BLaER1 treated with 17β-estradiol and CSF1 and Interleukin-3, amounts not matched to agents 10 nM and 100 nM (cell line): ENCODE measurements around the gene AGTRAP.
A peak's percentile ranks its signal among the peaks of the same experiment; 100 is the strongest.

Experiments
- H3K27ac ChIP-seq, 11 experiments: shearing (Covaris generic); formaldehyde crosslinking; 2 replicates each; pipeline ENCODE4 v1.8.1; 2022
- H3K27me3 ChIP-seq, 11 experiments: shearing (Covaris generic); formaldehyde crosslinking; 2 replicates each; pipeline ENCODE4 v1.8.1; 2022
- H3K36me3 ChIP-seq, 11 experiments: shearing (Covaris generic); formaldehyde crosslinking; 2 replicates each; pipeline ENCODE4 v1.8.1; 2022
- H3K4me1 ChIP-seq, 10 experiments: shearing (Covaris generic); formaldehyde crosslinking; 2 replicates each; pipeline ENCODE4 v1.8.1; 2022
- H3K4me2 ChIP-seq, 11 experiments: shearing (Covaris generic); formaldehyde crosslinking; 2 replicates each; pipeline ENCODE4 v1.8.1; 2022
- H3K4me3 ChIP-seq, 10 experiments: shearing (Covaris generic); formaldehyde crosslinking; 2 replicates each; pipeline ENCODE4 v1.8.1; 2022
- H3K9ac ChIP-seq, 11 experiments: shearing (Covaris generic); formaldehyde crosslinking; 2 replicates each; pipeline ENCODE4 v1.8.1; 2022
- H3K9me3 ChIP-seq, 11 experiments: shearing (Covaris generic); formaldehyde crosslinking; replicated peaks in 1 of 11; 2 replicates each; pipeline ENCODE4 v1.8.1; 2022
- H4K20me1 ChIP-seq, 11 experiments: shearing (Covaris generic); formaldehyde crosslinking; 2 replicates each; pipeline ENCODE4 v1.8.1; 2022
- Cebpa-rat ChIP-seq, 11 experiments: shearing (Covaris generic); IDR thresholded peaks; 2 replicates each; pipeline ENCODE4 v1.8.1; 2022

AGTRAP gene

DNA sequence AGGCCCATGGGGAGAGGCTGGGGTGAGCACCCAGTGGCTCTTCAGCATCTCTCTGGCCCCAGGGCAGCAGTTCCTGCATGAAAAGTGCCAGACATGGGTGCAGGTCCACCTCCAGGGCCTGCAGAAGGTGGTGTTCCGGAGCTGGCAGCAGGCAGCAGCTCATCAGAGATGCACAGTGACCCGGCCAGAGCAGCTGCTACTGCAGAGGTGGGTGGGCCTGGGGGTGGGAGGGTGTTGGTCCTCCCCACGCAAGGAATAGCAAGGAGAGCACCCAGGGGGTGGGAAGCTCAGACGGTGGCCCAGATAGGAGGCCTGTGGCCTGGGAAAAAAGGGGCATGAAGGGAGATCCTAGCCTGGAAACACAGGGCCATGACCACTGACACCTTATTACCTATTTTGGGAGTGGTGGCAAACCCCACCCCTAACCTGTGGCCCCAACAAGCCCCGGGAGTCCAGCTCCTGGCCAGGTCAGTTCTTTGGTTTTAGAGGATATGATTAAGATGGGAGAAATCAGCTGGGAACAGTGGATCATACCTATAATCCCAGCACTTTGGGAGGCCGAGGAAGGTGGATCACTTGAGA lies 46.3 kb downstream of the AGTRAP start:
- H3K9ac ChIP-seq: no peak overlapping the region
- H3K9me3 ChIP-seq: no peaks in the 10 kb centered on the region
- H3K36me3 ChIP-seq: no peaks in the 10 kb centered on the region
- H3K4me1 ChIP-seq: peaks cover 29 to 40% (median 34%) of the 10 kb centered on the region in 10 experiments
- H3K4me3 ChIP-seq: no peak overlapping the region
- H3K27me3 ChIP-seq: no peaks in the 10 kb centered on the region
- no peak for TF ChIP-seq Cebpa-rat (IDR thresholded peaks at IDR 0.05)
- no peak overlapping the region for H3K4me2 ChIP-seq
- no peak overlapping the region for H3K27ac ChIP-seq
- no peaks in the 10 kb centered on the region for H4K20me1 ChIP-seq

DNA sequence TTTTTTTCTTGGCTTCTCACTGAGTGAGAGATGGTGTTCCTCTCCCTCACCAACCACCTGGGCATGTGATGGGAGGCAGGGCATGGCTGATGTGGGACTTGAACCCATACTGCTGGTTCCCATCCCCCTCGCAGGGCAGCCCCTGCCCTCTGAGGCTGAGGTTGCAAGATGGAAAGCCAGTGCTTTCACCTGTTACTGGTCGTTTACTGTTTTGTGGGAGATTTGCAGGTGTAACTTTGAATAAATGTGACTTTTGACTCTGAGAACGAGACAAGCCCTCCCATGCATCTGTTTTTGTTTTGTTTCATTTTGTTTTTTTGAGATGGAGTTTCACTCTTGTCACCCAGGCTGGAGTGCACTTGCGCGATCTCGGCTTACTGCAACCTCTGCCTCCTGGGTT lies 47.6 kb downstream of the AGTRAP start:
- peaks cover 0 to 6% (median 0%) of the 10 kb centered on the region in 11 experiments; a peak in 2 of 22 replicates for H3K36me3 ChIP-seq
- peak overlapping the region in 1 of 11 experiments; percentile 83; a peak in 2 of 22 replicates for H3K4me2 ChIP-seq
- TF ChIP-seq Cebpa-rat (IDR thresholded peaks at IDR 0.05): no peak
- H3K4me1 ChIP-seq: peaks cover 30 to 53% (median 45%) of the 10 kb centered on the region in 10 experiments
- H3K9me3 ChIP-seq: no peaks in the 10 kb centered on the region
- no peak overlapping the region for H3K4me3 ChIP-seq
- H3K27ac ChIP-seq: 0 out of 22 replicates have a peak overlapping the region, but pooled peaks of 1 of the 11 experiments have one; percentile 38
- H3K9ac ChIP-seq: no peak overlapping the region
- H3K27me3 ChIP-seq: no peaks in the 10 kb centered on the region
- no peaks in the 10 kb centered on the region for H4K20me1 ChIP-seq

DNA sequence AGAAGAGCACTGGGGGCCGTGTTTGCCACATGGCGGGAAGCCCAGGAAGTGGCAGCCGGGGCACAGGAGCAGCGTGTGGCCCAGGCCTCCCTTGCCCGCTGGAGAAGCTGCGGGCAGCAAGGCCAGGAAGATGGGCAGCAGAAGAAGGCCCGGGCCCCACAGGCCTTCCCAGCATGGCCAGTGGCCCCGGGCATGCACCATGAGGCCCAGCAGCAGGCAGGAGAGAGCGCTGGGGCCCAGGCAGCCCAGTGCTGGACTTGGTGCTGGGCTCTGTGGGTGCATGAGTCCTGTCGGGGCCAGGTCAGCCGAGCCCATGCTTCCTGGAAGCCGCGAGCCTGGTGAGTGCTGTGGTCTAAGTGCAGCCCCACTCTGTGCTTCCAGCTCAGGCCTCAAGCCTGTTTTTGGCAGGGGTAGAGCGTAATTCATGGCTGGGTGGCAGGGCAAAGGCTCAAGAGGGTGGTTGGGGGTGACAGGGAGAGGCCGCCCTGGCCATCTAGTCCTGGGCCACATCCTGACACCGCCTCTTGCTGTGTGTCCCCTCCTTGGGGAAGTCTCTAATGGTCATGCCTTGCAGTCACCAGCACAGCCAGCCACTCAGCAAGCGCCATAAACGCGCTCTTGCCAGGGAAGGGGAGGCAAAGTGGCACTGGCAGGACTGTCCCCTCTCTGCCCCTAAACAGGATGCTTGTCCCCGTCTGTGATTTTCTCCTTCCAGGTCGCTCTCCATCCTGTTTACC lies 48.5 kb downstream of the AGTRAP start:
- peak overlapping the region in 10 of 11 experiments; percentile 19 to 59 (median 42); a peak in 17 of 22 replicates for H3K27ac ChIP-seq
- no peaks in the 10 kb centered on the region for H3K9me3 ChIP-seq
- peak overlapping the region in 9 of 11 experiments; percentile 1 to 44 (median 33); a peak in 9 of 22 replicates for H3K9ac ChIP-seq
- TF ChIP-seq Cebpa-rat (IDR thresholded peaks at IDR 0.05): no peak
- peaks cover 0 to 10% (median 0%) of the 10 kb centered on the region in 11 experiments; a peak in 2 of 22 replicates for H3K36me3 ChIP-seq
- peaks cover 38 to 62% (median 54%) of the 10 kb centered on the region in 10 experiments for H3K4me1 ChIP-seq
- no peak overlapping the region for H3K4me3 ChIP-seq
- H3K27me3 ChIP-seq: no peaks in the 10 kb centered on the region
- peak overlapping the region; percentile 53 to 96 (median 68) for H3K4me2 ChIP-seq
- no peaks in the 10 kb centered on the region for H4K20me1 ChIP-seq

DNA sequence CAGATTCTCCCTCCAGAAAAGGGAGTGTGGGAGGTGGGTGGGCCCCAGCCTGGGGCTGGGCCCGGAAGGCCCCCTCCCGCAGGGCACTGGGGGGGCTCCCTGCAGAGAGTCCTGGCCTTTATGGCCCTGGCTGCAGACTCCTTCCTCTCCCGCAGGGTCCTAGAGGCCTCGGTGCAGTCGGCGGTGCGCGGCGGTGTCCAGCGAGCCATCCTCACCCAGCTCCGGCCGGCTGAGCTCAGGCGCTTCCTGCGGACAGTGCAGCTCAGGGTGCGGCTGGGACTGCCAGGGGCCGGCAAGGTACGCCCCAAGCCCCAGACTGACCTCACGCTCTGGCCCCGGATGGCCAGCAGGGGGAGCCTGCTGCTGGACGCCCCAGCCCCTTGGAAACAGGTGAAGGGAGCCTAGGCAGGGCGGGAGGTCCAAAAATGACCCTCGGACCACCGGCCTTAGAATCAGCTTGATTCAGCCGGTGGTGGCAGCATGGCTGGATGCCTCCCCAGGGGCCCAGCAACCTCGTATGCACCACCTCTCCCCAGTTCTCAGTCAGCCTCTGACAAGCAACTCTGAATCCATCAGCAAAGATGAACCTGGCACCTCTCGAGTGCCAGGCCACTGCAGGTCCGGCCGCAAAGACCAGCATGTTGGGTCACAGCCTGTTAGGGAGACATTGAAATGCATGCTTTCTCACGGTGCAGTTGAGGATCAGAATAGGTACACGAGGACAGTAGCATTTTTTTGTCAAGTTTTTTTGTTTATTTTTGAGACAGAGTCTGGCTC lies 49.2 kb downstream of the AGTRAP start:
- no peaks in the 10 kb centered on the region for H3K9me3 ChIP-seq
- H3K4me3 ChIP-seq: no peak overlapping the region
- peak overlapping the region; percentile 53 to 96 (median 68) for H3K4me2 ChIP-seq
- peak overlapping the region in 9 of 11 experiments; percentile 1 to 44 (median 33); a peak in 9 of 22 replicates for H3K9ac ChIP-seq
- H3K27me3 ChIP-seq: no peaks in the 10 kb centered on the region
- peak overlapping the region in 10 of 11 experiments; percentile 19 to 59 (median 42); a peak in 17 of 22 replicates for H3K27ac ChIP-seq
- peaks cover 0 to 15% (median 4%) of the 10 kb centered on the region in 11 experiments; a peak in 10 of 22 replicates for H3K36me3 ChIP-seq
- H4K20me1 ChIP-seq: no peaks in the 10 kb centered on the region
- peaks cover 46 to 69% (median 62%) of the 10 kb centered on the region in 10 experiments for H3K4me1 ChIP-seq
- no peak for TF ChIP-seq Cebpa-rat (IDR thresholded peaks at IDR 0.05)

DNA sequence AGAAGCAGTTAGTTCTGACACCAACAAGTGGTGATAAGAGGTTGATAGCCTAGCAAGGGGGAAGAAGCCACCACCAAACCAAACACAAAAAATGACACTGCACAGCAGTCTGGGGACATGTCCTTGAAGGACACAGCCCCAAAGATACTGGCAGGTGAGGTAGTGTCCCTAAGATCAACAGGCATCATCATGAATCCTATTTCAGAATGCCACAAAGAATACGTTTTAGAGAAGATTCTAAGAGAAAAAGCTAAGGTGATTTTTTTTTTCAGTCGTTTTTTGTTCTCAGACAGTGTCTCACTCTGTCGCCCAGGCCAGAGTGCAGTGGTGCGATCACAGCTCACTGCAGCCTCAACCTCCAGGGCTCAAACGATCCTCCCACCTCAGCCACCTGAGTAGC lies 50.2 kb downstream of the AGTRAP start:
- Histone ChIP-seq H3K36me3 (peaks cover 0 to 19% (median 6%) of the 10 kb centered on the region in 11 experiments; a peak in 10 of 22 replicates), H3K4me2 (peak overlapping the region; percentile 53 to 96 (median 72); a peak in 20 of 22 replicates), H3K27ac (peak overlapping the region in 5 of 11 experiments; percentile 24 to 42 (median 28); a peak in 6 of 22 replicates), H3K27me3 (no peaks in the 10 kb centered on the region), H3K4me1 (peaks cover 56 to 78% (median 71%) of the 10 kb centered on the region in 10 experiments), H3K4me3 (no peak overlapping the region), H4K20me1 (no peaks in the 10 kb centered on the region), H3K9ac (peak overlapping the region in 2 of 11 experiments; percentile 5 to 17; a peak in 2 of 22 replicates), H3K9me3 (no peaks in the 10 kb centered on the region)
- TF ChIP-seq Cebpa-rat (IDR thresholded peaks at IDR 0.05): no peak

DNA sequence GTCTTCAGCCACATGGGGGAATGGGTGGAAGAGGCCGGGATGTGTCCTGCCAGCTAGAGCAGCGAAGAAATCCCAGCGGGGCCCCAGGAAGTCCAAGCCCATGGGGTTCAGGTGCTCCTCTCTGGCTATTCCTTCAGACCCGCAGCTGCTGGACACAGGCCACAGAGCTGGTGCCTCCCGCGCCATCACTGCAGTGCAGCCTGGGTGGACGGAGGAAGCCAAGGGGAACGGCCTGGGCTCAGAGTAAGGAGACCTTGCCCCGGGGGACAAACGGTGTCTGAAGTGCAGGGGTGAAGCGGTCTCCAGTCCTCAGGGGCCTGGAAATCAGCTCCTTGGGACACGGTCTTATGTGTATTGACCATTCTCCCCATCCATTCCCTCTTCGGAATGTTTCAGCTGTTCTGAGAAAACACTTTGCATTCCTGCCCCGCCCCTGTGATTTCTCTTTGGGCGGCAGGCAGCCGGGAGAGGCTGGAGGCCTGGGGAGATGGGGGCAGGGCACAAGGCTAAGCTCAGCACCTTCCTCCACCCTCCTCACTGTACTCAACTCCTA lies 51.4 kb downstream of the AGTRAP start:
- peaks cover 58 to 90% (median 80%) of the 10 kb centered on the region in 10 experiments for H3K4me1 ChIP-seq
- H3K9ac ChIP-seq: peak overlapping the region in 1 of 11 experiments; percentile 17; a peak in 2 of 22 replicates
- no peaks in the 10 kb centered on the region for H3K9me3 ChIP-seq
- H3K36me3 ChIP-seq: peaks cover 0 to 27% (median 7%) of the 10 kb centered on the region in 11 experiments; a peak in 12 of 22 replicates
- H3K4me3 ChIP-seq: no peak overlapping the region
- H4K20me1 ChIP-seq: no peaks in the 10 kb centered on the region
- H3K27me3 ChIP-seq: no peaks in the 10 kb centered on the region
- no peak for TF ChIP-seq Cebpa-rat (IDR thresholded peaks at IDR 0.05)
- H3K27ac ChIP-seq: peak overlapping the region in 4 of 11 experiments; percentile 78 to 93 (median 88); a peak in 7 of 22 replicates
- H3K4me2 ChIP-seq: peak overlapping the region in 5 of 11 experiments; percentile 32 to 96 (median 81); a peak in 9 of 22 replicates

DNA sequence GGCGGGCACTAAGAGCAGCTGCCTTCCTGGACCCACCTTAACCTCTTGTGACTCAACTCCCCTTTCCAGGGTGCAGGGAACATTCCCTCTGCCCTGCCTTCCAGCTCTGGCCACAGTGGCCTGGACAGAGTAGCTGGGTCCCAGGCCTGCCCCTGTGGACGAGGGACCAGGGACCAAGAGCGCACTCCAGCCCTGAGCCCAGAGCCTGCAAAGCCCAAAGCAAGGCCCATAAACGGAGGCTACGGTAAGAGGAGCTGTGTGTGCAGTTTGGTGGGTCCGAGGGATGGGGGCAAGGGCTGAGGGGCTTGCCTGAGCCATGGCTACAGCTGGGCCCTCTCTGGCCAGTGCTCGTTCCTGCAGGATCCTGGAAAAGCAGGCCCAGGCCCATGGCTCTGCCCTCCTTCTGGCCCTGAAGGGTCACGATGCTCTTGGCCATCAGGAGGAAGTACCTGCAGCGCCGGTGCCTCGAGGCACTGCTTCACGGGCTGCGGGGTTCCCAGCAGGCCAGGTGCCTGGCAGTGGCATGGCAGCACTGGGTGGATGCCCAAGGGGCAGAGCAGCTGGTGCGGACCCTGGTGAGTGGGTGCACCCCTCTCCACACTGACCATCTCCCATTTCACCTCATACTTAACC lies 52.0 kb downstream of the AGTRAP start:
- Histone ChIP-seq H4K20me1 (no peaks in the 10 kb centered on the region), H3K36me3 (peaks cover 0 to 33% (median 13%) of the 10 kb centered on the region in 11 experiments; a peak in 13 of 22 replicates), H3K27ac (peak overlapping the region in 5 of 11 experiments; percentile 4 to 93 (median 84); a peak in 9 of 22 replicates), H3K4me1 (peaks cover 58 to 96% (median 82%) of the 10 kb centered on the region in 10 experiments), H3K9ac (peak overlapping the region in 3 of 11 experiments; percentile 3 to 76 (median 68); a peak in 1 of 22 replicates), H3K4me2 (peak overlapping the region in 5 of 11 experiments; percentile 12 to 96 (median 81); a peak in 8 of 22 replicates), H3K4me3 (no peak overlapping the region), H3K27me3 (no peaks in the 10 kb centered on the region), H3K9me3 (no peaks in the 10 kb centered on the region)
- no peak for TF ChIP-seq Cebpa-rat (IDR thresholded peaks at IDR 0.05)
